HG03571 (cell line): Measurements from ENCODE around the gene WDR93.
"Not testable (repeated sequence)": the region's sequence is repeated elsewhere in the genome, so short reads cannot be mapped to it uniquely, and the experiment has no call there.

Experiments
- ATAC-seq: cut with Tn5 transposase; IDR thresholded peaks from one replicate; pipeline ENCODE4 v1.9.1; 2021; ENCODE audit not compliant: unreplicated experiment

The WDR93 gene

DNA sequence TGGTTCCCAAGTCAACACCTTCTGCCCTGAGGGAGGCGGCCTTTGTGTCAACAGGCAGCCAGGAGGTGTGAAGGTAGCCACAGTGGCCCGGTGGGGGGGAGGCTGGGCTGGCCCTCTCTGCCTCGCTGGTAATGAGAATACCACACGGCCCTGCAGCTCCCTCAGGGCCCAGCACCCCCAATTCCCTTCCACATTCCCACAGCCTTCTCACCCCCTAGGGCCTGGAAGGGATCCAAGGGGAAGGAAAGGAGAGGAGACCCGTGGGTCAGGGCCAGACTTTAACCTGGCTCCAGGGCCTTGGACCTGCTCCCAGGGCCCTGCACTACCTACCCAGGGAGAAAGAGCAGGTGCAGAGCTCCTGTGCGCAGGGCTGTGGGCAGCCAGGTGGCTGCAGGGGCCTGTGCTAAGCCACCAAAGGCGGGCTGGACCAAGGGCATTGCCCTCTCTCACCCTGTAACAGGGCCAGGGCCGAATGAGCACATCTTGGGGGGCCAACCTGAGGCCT, 76.9 kb downstream of the WDR93 start:
- no peak for ATAC-seq

DNA sequence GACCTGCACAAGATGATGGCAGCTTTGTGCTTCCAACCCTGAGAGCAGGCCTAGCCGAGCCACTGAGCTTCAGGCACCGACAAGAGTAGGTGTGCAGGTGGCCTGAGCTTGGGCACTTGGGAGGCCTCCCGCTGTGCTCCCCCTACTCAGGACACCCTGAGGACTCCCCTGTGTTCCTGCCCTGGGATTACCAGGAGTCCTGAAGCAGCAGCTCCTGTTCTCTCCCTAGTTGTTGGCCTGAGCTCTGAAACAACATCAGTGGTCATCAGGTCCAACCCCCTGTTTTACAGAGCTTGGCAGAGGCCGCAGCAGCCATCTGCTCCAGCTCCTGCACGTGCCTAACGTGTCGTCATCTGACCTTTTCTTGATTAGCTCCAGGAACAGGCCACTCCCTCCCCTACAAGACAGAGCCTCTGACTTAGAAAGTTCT, 77.5 kb downstream of the WDR93 start:
- no peak for ATAC-seq

- ATAC-seq = no peak
Observed at GRCh38 chr15:89769366-89769765, 78.8 kb downstream of the WDR93 start.

DNA sequence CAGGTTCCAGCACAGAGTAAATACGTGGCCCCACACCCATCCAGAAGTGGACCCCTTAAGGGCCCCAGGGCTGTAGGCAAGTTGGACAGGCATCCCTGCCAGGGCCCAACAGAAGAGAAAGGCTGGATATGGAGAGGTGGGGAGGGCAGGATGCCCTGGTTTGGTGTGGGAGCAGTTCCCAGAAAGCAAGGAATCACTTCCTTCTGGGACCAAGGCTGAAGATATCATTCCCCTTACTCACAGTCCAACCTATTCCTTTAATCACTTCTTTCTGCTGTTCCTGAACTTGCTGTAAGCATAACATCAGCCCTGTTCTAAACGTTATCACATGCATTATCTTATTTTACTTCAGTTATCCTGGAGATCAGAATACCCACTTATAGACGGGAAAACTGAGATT, 79.4 kb downstream of the WDR93 start:
- ATAC-seq = no peak

DNA sequence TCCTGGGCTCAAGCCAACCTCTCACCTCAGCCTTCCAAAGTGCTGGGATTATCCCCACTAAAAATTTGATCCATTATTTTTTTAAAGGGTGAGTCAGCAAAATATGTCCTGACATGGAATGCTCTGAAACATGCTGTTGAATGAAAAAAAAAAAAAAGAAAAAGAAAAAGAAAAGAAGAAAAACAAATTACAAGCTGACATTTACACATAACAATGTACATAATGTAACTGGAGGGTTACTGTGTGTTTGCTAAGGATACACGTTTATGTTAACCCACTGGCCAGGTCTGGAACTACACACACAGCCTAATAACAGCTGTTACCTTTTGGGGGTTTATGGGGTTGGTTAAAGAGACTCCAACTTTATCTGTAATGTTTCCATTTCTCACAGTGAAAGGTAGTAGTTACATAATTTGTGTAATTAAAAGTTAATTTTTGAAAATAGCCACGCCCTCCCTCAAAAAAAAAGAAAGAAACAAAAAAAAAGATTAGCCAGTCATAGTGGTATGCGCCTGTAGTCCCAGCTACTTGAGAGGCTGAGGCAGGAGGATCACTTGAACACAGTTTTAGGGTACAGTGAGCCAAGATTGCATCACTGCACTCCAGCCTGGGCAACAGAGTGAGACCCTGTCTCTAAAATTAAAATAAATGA, 82.4 kb downstream of the WDR93 start:
- ATAC-seq = no peak

GRCh38 chr15:89774492-89774891, 83.9 kb downstream of the WDR93 start:
- no peak for ATAC-seq

- no peak for ATAC-seq
Observed at GRCh38 chr15:89775815-89776214, 85.2 kb downstream of the WDR93 start.

DNA sequence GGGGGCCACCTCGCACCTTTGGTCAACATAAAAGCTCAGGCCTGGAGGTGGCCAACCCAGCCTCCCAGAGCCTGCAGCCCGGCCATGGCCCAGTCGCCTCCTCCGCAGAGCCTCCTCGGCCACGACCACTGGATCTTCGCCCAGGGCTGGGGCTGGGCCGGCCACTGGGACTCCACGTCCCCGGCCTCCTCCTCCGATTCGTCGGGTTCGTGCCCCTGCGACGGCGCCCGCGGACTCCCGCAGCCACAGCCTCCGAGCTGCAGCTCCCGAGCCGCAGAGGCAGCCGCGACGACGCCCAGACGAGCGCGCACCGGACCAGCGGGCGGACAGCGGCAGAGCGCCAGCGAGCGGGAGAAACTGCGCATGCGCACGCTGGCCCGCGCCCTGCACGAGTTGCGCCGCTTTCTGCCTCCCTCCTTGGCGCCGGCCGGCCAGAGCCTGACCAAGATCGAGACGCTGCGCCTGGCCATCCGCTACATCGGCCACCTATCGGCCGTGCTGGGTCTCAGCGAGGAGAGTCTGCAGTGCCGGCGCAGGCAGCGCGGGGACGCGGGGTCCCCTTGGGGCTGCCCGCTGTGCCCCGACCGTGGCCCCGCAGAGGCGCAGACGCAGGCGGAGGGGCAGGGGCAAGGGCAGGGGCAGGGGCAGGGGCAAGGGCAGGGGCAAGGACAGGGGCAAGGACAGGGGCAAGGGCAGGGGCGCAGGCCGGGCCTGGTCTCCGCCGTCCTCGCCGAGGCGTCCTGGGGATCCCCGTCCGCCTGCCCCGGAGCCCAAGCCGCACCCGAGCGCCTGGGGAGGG, 85.9 kb downstream of the WDR93 start, which contains the start of gene MESP2:
MESP2 (plus strand) TSS at position 59 of the 799 bp plus-strand sequence; CDS start at position 85, 26 bp downstream.
- ATAC-seq = no peak

DNA sequence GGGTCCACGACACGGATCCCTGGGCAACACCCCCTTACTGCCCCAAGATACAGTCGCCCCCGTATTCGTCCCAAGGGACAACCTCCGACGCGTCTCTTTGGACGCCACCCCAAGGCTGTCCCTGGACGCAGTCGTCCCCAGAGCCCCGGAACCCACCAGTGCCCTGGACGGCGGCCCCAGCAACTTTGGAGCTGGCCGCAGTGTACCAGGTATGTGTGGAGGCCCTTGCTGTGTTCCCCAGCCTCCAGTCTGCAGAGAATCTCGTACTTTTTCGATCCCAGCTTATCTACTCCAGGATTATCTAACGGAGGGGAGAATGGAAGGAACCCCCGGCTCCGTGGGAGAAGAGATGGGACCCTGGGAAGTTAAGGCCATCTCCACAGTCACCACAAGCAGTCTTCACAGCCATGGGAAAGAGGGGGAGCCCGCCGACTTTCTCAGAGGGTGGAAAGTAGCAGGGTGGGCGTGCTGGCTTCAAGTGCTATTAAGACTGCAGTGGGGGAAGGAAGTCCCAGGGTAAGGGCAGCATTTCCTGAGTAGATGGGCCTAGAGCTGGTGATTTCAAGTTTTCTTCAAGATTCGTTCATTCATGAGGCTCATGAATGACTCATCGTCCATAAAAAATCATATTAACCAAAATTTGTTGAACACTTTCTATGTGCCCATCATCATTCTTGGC, 86.6 kb downstream of the WDR93 start:
- ATAC-seq = no peak

GRCh38 chr15:89777782-89778380, 87.3 kb downstream of the WDR93 start:
- no peak for ATAC-seq

GRCh38 chr15:89778861-89779260, 88.2 kb downstream of the WDR93 start:
- no peak for ATAC-seq

GRCh38 chr15:89780601-89781000, 90.0 kb downstream of the WDR93 start:
- ATAC-seq = no peak

DNA sequence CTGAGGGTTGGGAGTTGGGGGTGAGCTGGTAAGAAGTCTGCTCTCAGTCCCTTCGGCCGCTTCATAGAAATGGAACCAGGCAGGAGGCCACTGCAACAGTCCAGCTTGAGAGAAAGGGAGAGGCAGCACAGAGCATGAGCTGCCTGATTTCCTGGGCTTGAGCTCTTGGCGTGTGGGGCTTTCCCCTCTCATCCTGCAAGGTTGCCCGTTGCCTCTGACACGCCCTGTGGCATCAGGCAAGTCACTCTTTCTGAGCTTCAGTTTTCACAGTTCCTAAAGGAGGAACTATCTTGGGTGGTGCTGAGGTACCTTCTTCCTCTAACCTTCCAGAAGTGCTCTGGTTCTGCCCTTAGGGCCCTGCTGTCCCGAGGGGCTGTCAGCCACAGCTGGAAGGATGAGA, 90.4 kb downstream of the WDR93 start:
- ATAC-seq = no peak

DNA sequence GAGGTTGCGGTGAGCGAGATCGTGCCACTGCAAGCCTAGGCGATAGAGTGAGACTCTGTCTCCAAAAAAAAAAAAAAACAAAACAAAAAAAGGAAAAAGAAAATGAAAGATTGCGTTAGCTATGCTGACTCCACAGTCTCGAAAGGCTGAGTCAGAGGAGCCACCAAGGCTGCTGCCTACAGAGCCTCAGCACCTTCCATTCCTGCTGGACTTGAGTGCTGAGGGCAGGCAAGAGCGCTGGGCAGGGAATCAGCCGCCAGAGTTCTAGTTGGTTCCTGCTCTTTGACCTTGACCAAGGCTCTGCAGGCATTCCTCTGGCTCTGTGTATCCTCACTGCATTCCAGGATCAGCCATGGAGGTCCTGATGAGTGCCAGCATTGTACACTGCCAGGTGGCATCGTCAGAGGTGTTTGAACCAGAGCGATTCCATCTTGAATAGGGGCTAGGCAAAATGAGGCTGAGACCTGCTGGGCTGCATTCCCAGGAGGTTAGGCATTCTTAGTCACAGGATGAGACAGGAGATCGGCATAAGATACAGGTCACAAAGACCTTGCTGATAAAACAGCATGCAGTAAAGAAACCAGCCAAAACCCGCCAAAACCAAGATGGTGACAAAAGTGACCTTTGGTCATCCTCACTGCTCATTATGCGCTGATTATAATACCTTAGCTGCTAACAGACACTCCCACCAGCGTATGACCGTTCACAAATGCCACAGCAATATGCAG, 91.4 kb downstream of the WDR93 start:
- ATAC-seq = no peak

DNA sequence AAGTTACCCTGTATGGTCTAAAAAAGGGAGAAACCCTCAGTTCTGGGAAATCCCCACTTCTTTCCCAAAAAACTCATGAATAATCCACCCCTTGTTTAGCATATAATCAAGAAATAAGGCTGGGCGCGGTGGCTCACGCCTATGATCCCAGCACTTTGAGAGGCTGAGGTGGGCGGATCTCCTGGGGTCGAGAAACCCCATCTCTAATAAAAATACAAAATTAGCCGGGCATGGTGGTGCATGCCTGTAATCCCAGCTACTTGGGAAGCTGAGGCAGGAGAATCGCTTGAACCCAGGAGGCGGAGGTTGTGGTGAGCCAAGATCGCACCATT, 92.0 kb downstream of the WDR93 start:
- not testable (repeated sequence) for ATAC-seq

DNA sequence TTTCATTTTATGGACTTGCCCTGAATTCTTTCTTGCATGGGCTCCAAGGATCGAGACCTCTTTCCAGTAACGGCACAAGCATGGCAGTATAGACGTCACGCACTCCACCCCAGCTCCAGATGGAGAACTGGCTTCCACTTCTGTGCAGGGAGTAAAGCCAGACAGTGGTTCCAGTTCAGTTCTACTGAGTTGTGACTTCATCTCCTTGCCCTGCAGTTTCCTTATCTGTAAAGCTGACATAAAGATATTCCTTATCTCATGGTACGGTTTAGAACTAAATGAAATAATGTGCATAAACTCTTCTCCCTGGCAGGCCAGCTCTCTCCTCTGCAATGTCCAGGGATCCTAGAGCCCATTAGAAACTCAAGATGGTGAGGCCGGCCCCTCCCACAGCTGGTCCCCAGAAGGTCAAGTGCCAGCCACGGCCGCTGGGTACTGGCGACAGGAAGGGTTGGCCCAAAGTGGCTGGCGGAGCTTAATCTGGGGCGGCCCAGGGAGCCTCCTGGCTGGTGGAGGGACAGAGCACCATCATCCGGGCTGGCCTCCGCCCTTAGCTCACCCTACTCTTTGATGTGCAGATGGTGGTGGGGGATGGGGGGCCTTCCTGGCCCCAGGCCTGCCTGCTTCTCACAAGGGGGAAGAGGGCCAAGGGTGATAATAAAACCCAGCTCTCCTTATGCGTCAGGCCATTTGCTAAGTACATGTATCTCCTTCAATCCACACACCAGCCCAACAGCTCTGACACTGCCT, 92.7 kb downstream of the WDR93 start:
- ATAC-seq = no peak

GRCh38 chr15:89783861-89784685, 93.5 kb downstream of the WDR93 start:
- ATAC-seq = no peak

DNA sequence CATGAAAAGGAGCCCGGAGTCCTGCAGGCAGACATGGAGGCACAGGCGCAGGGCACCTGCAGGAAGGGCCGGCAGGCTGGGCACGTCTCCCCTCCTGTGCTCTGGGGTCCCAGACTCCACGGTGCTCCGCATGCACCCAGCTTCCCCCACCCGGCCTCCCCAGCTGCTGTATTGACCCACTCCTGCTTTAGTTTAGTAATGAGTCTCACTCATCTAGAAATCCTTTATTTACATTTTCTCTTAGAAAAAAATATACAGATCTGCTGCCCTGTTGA, 94.0 kb downstream of the WDR93 start:
- no peak for ATAC-seq

- ATAC-seq = no peak
Observed at GRCh38 chr15:89785064-89785773, 94.6 kb downstream of the WDR93 start.
